ENCODE results near the gene ZNF787. TPM values are rescaled to one million over a fixed set of nuclear protein-coding genes. Genes with fewer than 3 reads are reported as not detected.

Gene ZNF787
- total RNA-seq, 1 donor from 2014 or later: 34.0 TPM

GRCh38 chr19:56142897-56143434, 21.9 kb upstream of the ZNF787 start:
- H3K27me3 Mint-ChIP-seq: no peaks in the 10 kb centered on the region
- H3K4me3 Mint-ChIP-seq: peak overlapping the region; percentile 97
- peaks cover 30% of the 10 kb centered on the region for H3K4me1 Mint-ChIP-seq (ENCODE audit: unreplicated experiment)
- no peak for TF ChIP-seq CTCF (conservative IDR thresholded peaks at IDR 0.05)
- H3K27ac Mint-ChIP-seq: peak overlapping the region; percentile 90
- no peaks in the 10 kb centered on the region for H3K9me3 Mint-ChIP-seq
- H3K36me3 Mint-ChIP-seq: peaks cover 1% of the 10 kb centered on the region
- no peak for DNase-seq (ENCODE audit: extremely low spot score, unreplicated experiment)

GRCh38 chr19:56142087-56142787, 21.1 kb upstream of the ZNF787 start:
- H3K9me3 Mint-ChIP-seq: no peaks in the 10 kb centered on the region
- H3K27me3 Mint-ChIP-seq: no peaks in the 10 kb centered on the region
- H3K36me3 Mint-ChIP-seq: no peaks in the 10 kb centered on the region
- H3K4me3 Mint-ChIP-seq: peak overlapping the region; percentile 97
- TF ChIP-seq CTCF (conservative IDR thresholded peaks at IDR 0.05): no peak
- no peak for DNase-seq (ENCODE audit: extremely low spot score, unreplicated experiment)
- peak overlapping the region; percentile 90 for H3K27ac Mint-ChIP-seq
- peaks cover 30% of the 10 kb centered on the region for H3K4me1 Mint-ChIP-seq (ENCODE audit: unreplicated experiment)

- H3K9me3 Mint-ChIP-seq: no peaks in the 10 kb centered on the region
- H3K4me1 Mint-ChIP-seq (ENCODE audit: unreplicated experiment): peaks cover 30% of the 10 kb centered on the region
- H3K36me3 Mint-ChIP-seq: no peaks in the 10 kb centered on the region
- TF ChIP-seq CTCF (conservative IDR thresholded peaks at IDR 0.05): no peak
- H3K4me3 Mint-ChIP-seq: peak overlapping the region; percentile 97
- DNase-seq (ENCODE audit: extremely low spot score, unreplicated experiment): no peak
- no peaks in the 10 kb centered on the region for H3K27me3 Mint-ChIP-seq
- peak overlapping the region; percentile 90 for H3K27ac Mint-ChIP-seq
These were observed 20.4 kb upstream of the ZNF787 start for GRCh38 chr19:56141417-56141993.

GRCh38 chr19:56140583-56141416, 19.7 kb upstream of the ZNF787 start, which contains the start of gene ZNF444:
ZNF444 (plus strand) TSS chr19:56141287; CDS start chr19:56146912, 5,625 bp downstream.
- Mint-ChIP-seq H3K4me1 (ENCODE audit: unreplicated experiment) (peaks cover 33% of the 10 kb centered on the region), H3K9me3 (no peaks in the 10 kb centered on the region), H3K27me3 (no peaks in the 10 kb centered on the region), H3K4me3 (peak within 1 kb of the TSS; percentile 97), H3K36me3 (no peaks in the 10 kb centered on the region), H3K27ac (peak within 1 kb of the TSS; percentile 97)
- no peak for TF ChIP-seq CTCF (conservative IDR thresholded peaks at IDR 0.05)
- DNase-seq (ENCODE audit: extremely low spot score, unreplicated experiment): peak; percentile 99

GRCh38 chr19:56139847-56140582, 18.9 kb upstream of the ZNF787 start:
- DNase-seq (ENCODE audit: extremely low spot score, unreplicated experiment): no peak
- H3K4me1 Mint-ChIP-seq (ENCODE audit: unreplicated experiment): peaks cover 33% of the 10 kb centered on the region
- H3K9me3 Mint-ChIP-seq: no peaks in the 10 kb centered on the region
- no peak for TF ChIP-seq CTCF (conservative IDR thresholded peaks at IDR 0.05)
- H3K27ac Mint-ChIP-seq: peak overlapping the region; percentile 97
- no peaks in the 10 kb centered on the region for H3K36me3 Mint-ChIP-seq
- no peaks in the 10 kb centered on the region for H3K27me3 Mint-ChIP-seq
- H3K4me3 Mint-ChIP-seq: peak overlapping the region; percentile 97
